ENCODE measurements around the gene GALNT5.
"Not testable (repeated sequence)": the region's sequence is repeated elsewhere in the genome, so short reads cannot be mapped to it uniquely, and the experiment has no call there.

Gene GALNT5

DNA sequence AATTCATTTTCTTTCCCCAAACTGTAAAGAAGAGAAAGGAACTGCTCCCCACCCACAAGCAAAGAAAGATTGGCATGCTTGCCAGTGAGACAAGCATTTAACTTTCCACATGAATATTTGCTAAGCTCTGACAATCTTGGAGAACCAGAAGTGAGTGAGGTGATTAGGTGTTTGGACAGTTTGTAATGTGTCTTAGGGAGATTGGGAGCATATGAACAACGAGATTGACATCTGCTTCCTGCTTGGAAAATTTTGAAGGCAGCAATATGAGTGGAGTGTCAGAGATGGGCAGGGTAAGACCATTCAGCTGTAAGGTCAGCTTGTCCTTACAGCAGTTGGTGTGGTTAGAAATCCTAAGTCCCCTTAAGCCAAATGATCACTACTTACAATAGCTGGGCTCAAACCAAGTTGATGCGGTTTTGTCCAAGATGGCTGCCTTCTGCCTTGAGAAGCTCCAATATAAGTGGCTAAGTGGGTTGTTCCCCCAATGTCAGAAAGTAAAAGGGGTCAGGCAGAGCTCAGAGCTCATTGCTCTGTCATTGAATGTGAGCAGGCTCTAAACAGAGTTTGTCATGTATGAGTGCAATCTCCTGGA lies 36.0 kb upstream of the GALNT5 start:
- H3K27me3 Mint-ChIP-seq (ENCODE audit: low read depth): no peaks in the 10 kb centered on the region
- no peak overlapping the region for H3K27ac Mint-ChIP-seq
- no peak for TF ChIP-seq CTCF (IDR thresholded peaks at IDR 0.05; ENCODE audit: unreplicated experiment in 3 of 3)
- no peaks in the 10 kb centered on the region for H3K36me3 Mint-ChIP-seq (ENCODE audit: low read depth)
- H3K9me3 Mint-ChIP-seq: no peaks in the 10 kb centered on the region
- H3K4me1 Mint-ChIP-seq: no peaks in the 10 kb centered on the region
- no peak overlapping the region for H3K4me3 Mint-ChIP-seq

- no peak for TF ChIP-seq CTCF (IDR thresholded peaks at IDR 0.05; ENCODE audit: unreplicated experiment in 3 of 3)
- Mint-ChIP-seq H3K27me3 (ENCODE audit: low read depth) (no peaks in the 10 kb centered on the region), H3K9me3 (no peaks in the 10 kb centered on the region), H3K4me1 (no peaks in the 10 kb centered on the region), H3K27ac (no peak overlapping the region), H3K4me3 (no peak overlapping the region), H3K36me3 (ENCODE audit: low read depth) (no peaks in the 10 kb centered on the region)
Measured at GRCh38 chr2:157223624-157224205, 33.8 kb upstream of the GALNT5 start.

DNA sequence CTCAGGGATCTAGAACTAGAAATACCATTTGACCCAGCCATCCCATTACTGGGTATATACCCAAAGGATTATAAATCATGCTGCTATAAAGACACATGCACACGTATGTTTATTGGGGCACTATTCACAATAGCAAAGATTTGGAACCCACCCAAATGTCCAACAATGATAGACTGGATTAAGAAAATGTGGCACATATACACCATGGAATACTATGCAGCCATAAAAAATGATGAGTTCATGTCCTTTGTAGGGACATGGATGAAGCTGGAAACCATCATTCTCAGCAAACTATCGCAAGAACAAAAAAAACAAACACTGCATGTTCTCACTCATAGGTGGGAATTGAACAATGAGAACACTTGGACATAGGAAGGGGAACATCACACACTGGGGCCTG lies 33.1 kb upstream of the GALNT5 start:
- not testable (repeated sequence) for H3K9me3 Mint-ChIP-seq; H3K36me3 Mint-ChIP-seq (ENCODE audit: low read depth); H3K27me3 Mint-ChIP-seq (ENCODE audit: low read depth); H3K27ac Mint-ChIP-seq; H3K4me3 Mint-ChIP-seq; H3K4me1 Mint-ChIP-seq

GRCh38 chr2:157227592-157227991 lies 29.9 kb upstream of the GALNT5 start:
- no peak for TF ChIP-seq CTCF (IDR thresholded peaks at IDR 0.05; ENCODE audit: unreplicated experiment in 3 of 3)

GRCh38 chr2:157228946-157229345 lies 28.6 kb upstream of the GALNT5 start:
- peaks cover 4% of the 10 kb centered on the region for H3K9me3 Mint-ChIP-seq
- TF ChIP-seq CTCF (IDR thresholded peaks at IDR 0.05; ENCODE audit: unreplicated experiment in 3 of 3): no peak
- no peaks in the 10 kb centered on the region for H3K4me1 Mint-ChIP-seq
- no peak overlapping the region for H3K4me3 Mint-ChIP-seq
- no peak overlapping the region for H3K27ac Mint-ChIP-seq
- no peaks in the 10 kb centered on the region for H3K36me3 Mint-ChIP-seq (ENCODE audit: low read depth)
- no peaks in the 10 kb centered on the region for H3K27me3 Mint-ChIP-seq (ENCODE audit: low read depth)

More at GRCh38 chr2:157227592-157227991, 29.9 kb upstream of the GALNT5 start:
- Mint-ChIP-seq H3K4me1 (no peaks in the 10 kb centered on the region), H3K27me3 (ENCODE audit: low read depth) (no peaks in the 10 kb centered on the region), H3K36me3 (ENCODE audit: low read depth) (no peaks in the 10 kb centered on the region), H3K27ac (no peak overlapping the region), H3K4me3 (no peak overlapping the region), H3K9me3 (no peaks in the 10 kb centered on the region)

DNA sequence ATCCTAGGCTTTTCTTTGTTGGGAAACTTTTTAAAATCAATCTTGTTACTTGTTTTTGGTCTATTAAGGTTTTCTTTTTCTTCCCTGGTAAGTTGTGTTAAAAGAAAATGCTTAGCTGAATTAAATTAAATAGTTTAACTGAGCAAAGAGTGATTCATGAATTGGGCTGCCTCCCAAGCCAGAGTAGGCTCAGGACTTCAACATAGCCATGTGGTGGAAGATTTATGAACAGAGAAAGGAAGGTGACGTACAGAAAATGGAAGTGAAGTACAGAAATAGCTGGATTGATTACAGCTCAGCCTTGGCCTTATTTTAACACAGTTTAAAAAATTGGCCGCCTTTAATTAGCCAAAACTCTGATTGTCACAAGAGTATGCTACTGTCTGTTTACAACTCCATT lies 27.9 kb upstream of the GALNT5 start:
- peaks cover 4% of the 10 kb centered on the region for H3K9me3 Mint-ChIP-seq
- H3K4me1 Mint-ChIP-seq: no peaks in the 10 kb centered on the region
- H3K27me3 Mint-ChIP-seq (ENCODE audit: low read depth): no peaks in the 10 kb centered on the region
- no peaks in the 10 kb centered on the region for H3K36me3 Mint-ChIP-seq (ENCODE audit: low read depth)
- H3K4me3 Mint-ChIP-seq: no peak overlapping the region
- TF ChIP-seq CTCF (IDR thresholded peaks at IDR 0.05; ENCODE audit: unreplicated experiment in 3 of 3): no peak
- H3K27ac Mint-ChIP-seq: no peak overlapping the region

All from nephron (organoid).